ENCODE data around the gene IFITM1.
"Not testable (repeated sequence)": the region's sequence is repeated elsewhere in the genome, so short reads cannot be mapped to it uniquely, and the experiment has no call there.

- not testable (repeated sequence) for TF ChIP-seq ZNF274 (IDR thresholded peaks at IDR 0.05; ENCODE audit: low read depth, low read length); YY1 (IDR thresholded peaks at IDR 0.05; ENCODE audit: insufficient read depth, insufficient read length)
Measured at GRCh38 chr11:318405-319120, 4.7 kb downstream of the IFITM1 start.
